Activated naive CD4-positive, alpha-beta T cell treated with anti-CD3 and anti-CD28 coated beads, Interleukin-2, amount 50 U/mL, for 72 hours (primary cell): ENCODE results near the gene ELANE. TPM values are rescaled to one million over a fixed set of nuclear protein-coding genes. Genes with fewer than 3 reads are reported as not detected.
"Not testable (repeated sequence)": the region's sequence is repeated elsewhere in the genome, so short reads cannot be mapped to it uniquely, and the experiment has no call there.

Experiments used
- ATAC-seq, 2 donors: fragments of 150-1000 bp; cut with Tn5 transposase; 2 replicates each; pipeline ENCODE4 v1.10.0; 2021; ENCODE audit warnings: mild to moderate bottlenecking in 2 of 2, moderate library complexity in 2 of 2
- DNase-seq, 2 donors: peaks; one replicate each; pipeline ENCODE4 v3.0.0; 2021 to 2022; ENCODE audit warnings: low spot score in 2 of 2
- H3K27ac Mint-ChIP-seq, 2 donors: one replicate each; pipeline ENCODE4 v1.8.0; 2022; ENCODE audit warnings: mild to moderate bottlenecking in 2 of 2, mixed read lengths in 2 of 2
- H3K36me3 Mint-ChIP-seq, 2 donors: one replicate each; pipeline ENCODE4 v1.8.0; 2022; ENCODE audit warnings: mixed read lengths in 2 of 2
- H3K9me3 Mint-ChIP-seq, 2 donors: one replicate each; pipeline ENCODE4 v1.8.0; 2022; ENCODE audit warnings: mixed read lengths in 2 of 2
- total RNA-seq, 2 donors: library from RNA; stranded (reverse); gene quantifications; one replicate each; pipeline ENCODE4 v1.2.3, GENCODE V29; 2022

Gene ELANE
- total RNA-seq, 2 donors from 2014 or later: not detected

DNA sequence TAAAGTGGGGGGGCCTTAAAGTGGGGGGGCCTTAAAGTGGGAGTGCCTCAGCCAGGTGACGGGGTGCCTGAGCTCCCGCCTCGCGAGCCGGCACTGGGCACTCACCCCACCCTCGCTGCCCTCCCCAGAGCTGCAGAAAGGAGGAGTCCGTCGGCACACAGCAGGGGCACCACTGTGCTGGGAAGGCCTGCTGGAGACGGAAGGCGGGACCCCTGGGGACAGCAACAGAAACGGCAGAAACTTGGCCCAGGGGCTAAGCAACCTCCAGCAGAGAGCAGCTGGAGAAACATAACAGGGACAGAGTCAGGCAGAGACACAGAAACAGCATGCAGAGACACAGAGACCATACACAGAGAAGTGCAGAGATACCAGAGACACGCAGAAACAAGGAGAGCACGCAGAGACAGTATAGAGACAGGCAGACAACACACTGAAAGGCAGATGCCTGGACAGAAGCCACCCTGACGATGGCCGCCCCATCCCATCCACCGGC, 15.2 kb downstream of the ELANE start:
- Mint-ChIP-seq H3K27ac (no peak overlapping the region), H3K36me3 (no peaks in the 10 kb centered on the region), H3K9me3 (no peaks in the 10 kb centered on the region)
- DNase-seq (no peak), ATAC-seq (no peak)

DNA sequence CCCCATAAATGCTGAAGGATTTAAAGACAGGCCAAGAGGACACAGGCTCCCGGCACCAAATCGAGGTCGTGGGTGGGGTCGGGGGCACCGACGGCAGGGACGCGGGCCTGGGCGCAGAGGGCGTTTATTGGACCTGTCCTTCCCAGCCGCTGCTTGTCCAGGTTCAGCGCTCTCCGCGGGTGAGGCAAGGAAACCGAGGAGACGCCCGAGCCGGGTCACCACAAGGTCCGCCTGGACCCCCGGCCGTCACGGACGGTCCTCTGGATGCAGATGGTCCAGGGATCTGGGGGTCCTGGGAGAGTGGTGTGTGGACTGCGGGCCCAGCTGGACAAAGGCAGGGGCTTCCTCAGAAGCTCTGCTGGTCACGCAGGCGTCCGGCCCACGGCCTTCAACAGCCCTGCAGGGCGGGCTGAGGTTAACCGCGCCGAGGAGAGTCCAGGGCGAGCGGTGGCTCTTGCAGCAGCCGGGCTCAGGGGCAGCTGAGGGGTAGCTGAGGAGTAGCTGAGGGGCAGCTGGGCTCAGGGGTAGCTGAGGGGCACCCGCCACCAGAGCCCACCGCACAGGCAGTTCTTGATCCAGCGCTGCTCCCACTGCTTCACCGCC, 15.9 kb downstream of the ELANE start:
- no peak for ATAC-seq
- Mint-ChIP-seq H3K9me3 (no peaks in the 10 kb centered on the region), H3K36me3 (no peaks in the 10 kb centered on the region)

DNA sequence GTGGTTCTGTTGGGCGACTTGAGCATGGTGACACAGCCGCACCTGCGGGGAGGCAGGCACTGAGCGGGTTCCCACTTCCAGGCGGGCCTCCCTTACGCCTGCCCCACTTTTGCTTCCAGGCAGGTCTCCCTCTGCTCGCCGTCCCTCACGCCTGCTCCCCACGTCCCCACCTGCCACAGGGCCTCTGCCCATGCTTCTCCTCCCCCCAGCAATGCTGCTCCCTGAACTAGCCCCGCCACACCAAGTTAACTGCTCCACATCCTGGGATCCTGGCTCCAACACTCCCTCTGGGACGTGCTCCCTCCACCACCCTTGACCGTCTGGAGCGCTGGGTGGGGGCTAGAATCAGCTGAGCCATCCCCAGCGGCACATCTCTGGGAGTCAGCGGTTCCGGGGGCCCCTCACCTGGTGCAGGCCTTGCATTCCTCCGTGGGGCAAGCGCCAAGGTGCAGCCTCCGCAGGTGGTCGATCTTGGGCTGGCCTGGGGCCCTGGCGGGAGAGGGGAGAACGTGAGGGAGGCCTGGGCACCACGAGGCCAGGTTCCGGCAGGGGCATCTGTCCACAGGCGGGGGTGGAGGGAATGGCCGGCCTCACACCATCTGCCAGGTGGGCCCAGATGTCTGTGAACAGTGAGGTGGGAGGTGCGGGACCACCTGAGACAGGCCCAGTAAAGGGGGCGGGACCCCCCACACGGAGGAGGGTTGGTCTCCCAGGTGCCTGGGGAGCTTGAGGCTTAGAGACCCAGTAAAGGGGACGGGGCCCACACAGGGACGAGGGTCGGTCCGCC, 16.5 kb downstream of the ELANE start:
- H3K36me3 Mint-ChIP-seq: no peaks in the 10 kb centered on the region
- DNase-seq: no peak
- ATAC-seq: no peak
- no peak overlapping the region for H3K27ac Mint-ChIP-seq
- no peaks in the 10 kb centered on the region for H3K9me3 Mint-ChIP-seq

More for the DNA sequence above, 15.9 kb downstream of the ELANE start:
- H3K27ac Mint-ChIP-seq: no peak overlapping the region
- no peak for DNase-seq

DNA sequence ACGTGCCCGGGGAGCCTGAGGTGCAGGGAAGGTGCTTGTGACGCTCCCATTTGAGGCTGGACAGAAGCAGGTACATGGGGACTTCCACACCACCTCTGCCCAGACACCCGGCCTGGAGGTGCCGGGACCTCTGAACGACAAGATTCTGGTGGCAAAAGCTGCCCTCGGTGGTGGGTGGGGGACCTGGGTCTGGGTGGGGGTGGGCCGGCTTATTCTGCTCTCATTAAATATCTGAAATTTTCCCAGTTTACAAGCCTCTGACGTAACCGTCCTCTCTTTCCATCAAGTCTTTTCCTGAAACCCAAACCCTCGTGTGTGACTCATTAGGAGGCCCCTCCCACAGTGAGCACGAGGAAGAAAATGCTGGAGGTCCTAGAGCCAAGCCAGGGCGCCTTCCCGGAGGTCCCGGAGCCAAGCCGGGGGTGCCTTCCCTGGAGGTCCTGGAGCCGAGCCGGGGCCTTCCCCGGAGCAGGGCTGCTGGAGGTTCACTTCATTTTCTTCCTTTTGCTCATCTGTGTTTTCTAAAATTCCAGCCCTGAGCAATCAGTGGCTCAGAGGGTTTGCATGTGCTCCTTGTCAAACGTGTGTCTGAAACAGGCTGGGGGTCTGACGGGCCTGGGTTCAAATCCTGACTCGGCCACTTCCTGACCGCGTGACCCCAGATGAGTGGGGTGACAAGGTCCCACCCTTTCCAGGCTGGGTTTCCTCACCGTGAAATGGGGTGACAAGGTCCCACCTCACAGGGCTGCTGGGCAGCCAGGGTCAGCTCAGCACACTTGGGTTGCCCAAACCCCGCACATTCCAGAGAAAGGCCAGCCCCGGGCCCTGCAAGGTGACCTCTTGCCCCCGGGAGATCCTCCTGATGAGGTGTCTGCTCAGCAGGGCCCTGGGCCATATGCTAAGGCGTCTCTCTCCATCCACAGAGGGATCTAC, 17.4 kb downstream of the ELANE start:
- DNase-seq: no peak
- Mint-ChIP-seq H3K36me3 (no peaks in the 10 kb centered on the region), H3K27ac (no peak overlapping the region), H3K9me3 (no peaks in the 10 kb centered on the region)
- no peak for ATAC-seq

DNA sequence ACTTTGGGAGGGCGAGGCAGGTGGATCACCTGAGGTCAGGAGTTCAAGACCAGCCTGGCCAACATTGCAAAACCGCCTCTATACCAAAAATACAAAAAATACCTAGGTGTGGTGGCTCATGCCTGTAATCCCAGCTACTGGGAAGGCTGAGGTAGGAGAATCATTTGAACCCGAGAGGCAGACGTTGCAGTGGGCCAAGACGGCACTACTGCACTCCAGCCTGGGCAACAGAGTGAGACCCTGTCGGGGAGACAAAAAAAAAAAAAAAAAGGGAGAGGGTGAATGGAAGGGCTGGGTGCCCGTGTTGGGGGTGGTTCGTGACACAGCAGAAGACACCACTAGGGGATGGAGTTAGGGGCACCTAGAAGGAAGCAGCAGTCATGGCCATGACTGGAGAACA, 18.2 kb downstream of the ELANE start:
- Mint-ChIP-seq H3K9me3 (no peaks in the 10 kb centered on the region), H3K27ac (peak overlapping the region in 1 of 2 donors; percentile 88), H3K36me3 (no peaks in the 10 kb centered on the region)
- no peak for ATAC-seq
- no peak for DNase-seq

DNA sequence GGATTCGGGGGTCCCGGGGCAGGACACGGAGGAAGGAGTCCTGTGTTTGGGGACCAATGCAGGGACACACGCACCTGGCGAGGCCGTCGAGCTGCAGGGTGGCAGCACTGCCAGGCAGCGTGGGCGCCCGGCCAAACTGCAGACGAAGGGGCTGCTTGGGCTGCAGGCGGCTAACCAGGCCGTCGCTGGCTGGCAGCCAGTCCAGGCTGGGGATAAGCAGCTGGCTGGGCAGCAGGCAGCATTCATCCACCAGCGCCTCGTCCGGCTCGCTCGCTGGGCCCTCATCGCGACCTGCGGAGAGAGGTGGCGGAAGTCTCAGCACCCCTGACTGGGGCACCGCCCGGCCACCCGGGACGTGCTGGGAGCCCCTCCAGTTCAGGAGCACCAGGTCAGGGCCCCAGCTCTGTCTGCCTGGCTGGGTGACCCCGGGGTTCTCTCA, 18.9 kb downstream of the ELANE start:
- H3K27ac Mint-ChIP-seq: no peak overlapping the region
- H3K36me3 Mint-ChIP-seq: no peaks in the 10 kb centered on the region
- no peak for ATAC-seq
- H3K9me3 Mint-ChIP-seq: no peaks in the 10 kb centered on the region
- no peak for DNase-seq

DNA sequence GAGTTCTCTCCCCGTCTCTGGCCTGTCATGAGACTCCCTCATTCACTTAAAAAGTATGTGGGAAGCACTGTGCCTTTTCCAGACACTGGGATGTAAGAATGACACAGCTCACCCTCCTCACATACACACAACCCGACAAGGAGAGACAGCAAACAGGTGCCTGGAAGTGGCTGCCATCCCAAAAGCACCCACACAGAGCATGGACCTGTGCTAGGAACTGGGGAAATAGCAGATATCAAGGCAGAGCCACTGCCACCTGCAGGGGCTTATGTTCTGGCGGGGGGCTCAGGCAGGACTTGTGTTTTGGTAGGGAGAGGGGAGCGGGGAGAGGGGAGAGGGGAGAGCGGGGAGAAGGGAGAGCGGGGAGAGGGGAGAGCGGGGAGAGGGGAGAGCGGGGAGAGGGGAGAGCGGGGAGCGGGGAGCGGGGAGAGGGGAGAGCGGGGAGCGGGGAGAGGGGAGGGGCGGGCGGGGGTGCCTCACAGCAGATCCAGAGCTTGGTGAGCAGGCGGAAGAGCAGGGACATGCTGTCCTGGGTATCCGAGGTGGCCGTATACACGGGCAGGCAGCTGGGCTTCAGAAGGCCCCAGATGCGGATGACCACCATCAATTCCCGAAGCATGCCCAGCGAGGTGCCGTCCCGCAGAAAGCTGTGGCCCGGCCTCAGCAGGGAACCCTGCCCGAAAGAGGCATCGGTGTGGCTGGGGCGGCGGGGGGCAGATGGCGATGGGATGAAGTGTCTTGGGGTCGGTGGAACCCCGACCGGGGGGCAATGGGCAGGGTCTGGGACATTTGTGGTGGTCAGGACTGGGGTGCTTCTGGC, 19.6 kb downstream of the ELANE start:
- H3K27ac Mint-ChIP-seq: peak overlapping the region; percentile 29 to 71

DNA sequence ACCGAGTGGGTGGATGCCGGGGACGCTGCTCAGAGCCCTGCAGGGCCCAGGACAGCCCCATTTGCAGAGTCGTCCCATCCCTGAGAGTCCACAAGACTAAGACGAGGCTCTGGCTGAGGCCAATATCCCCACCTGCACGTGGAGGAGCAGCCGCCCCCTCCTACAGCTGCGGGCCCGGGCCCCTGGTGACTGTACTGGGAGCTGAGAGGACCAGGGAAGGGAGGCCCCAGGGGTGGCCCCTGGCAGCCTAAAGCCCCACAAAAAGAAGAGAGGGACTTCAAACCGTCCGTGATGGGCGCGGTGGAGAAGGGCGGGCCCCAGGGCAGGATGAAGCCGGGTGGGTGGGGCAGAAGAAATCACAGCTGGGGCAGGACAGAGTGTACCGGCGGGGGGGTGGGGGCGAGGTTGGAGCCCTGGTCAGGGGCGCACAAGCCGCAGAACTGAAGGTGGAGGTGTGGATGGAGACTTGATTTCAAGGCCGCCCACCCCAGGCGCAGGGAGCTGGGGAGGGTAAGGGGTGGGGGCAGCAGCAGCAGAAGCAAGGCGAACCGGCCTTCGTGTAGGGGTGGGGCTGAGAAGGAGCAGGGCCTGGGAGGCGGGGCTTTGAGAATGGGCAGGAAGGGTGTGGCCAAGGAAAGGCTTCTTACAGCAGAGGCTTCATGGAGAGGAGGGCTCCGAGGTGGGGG, 20.3 kb downstream of the ELANE start:
- Mint-ChIP-seq H3K9me3 (no peaks in the 10 kb centered on the region), H3K27ac (peak overlapping the region in 1 of 2 donors; percentile 71), H3K36me3 (no peaks in the 10 kb centered on the region)
- peak in 1 of 2 donors; percentile 84 for DNase-seq
- peak; percentile 79 to 87 for ATAC-seq

More for the DNA sequence above, 19.6 kb downstream of the ELANE start:
- DNase-seq (no peak), ATAC-seq (no peak)
- Mint-ChIP-seq H3K36me3 (no peaks in the 10 kb centered on the region), H3K9me3 (no peaks in the 10 kb centered on the region)

DNA sequence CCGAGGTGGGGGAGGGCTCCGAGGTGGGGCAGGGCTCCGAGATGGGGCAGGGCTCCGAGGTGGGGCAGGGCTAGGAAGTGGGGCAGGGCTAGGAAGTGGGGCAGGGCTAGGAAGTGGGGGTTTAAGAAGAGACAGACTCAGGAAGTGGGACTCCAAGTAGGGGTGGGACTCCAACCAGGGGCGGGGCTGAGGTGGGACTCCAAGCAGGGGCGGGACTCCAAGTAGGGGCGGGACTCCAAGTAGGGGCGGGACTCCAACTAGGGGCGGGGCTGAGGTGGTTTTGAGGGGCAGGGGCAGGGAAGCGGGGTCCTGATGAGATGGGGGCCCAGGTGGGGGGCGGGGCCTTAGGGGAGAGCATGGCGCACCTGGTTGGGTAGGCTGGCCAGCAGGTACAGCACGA, 21.0 kb downstream of the ELANE start:
- Mint-ChIP-seq H3K36me3 (no peaks in the 10 kb centered on the region), H3K27ac (no peak overlapping the region), H3K9me3 (no peaks in the 10 kb centered on the region)
- DNase-seq (peak in 1 of 2 donors; percentile 59), ATAC-seq (peak; percentile 51 to 78)

DNA sequence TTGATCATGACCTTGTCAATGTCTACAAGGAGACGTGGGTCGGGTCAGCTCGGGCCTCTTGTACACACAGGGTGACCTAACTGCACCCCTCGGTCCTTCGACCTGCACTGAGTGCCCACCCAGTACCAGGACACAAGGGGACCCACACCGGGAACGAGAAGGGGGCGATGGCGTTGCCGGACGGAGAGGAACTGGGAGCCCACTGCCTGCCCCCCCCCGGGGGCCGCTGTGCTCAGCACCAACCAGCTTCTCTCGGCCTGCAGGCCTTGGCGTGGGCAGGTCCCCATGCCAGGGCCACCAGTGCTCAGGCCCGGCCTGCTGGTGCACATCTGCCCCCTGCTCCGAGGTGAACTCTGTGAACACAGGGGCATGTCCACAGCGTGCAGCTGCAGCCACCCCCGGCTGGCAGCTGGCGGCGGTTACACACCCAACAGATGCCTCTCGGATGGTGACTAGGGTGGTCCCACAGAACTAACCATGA, 21.5 kb downstream of the ELANE start:
- ATAC-seq (no peak), DNase-seq (no peak)
- H3K9me3 Mint-ChIP-seq: no peaks in the 10 kb centered on the region
- H3K27ac Mint-ChIP-seq: no peak overlapping the region
- H3K36me3 Mint-ChIP-seq: no peaks in the 10 kb centered on the region

DNA sequence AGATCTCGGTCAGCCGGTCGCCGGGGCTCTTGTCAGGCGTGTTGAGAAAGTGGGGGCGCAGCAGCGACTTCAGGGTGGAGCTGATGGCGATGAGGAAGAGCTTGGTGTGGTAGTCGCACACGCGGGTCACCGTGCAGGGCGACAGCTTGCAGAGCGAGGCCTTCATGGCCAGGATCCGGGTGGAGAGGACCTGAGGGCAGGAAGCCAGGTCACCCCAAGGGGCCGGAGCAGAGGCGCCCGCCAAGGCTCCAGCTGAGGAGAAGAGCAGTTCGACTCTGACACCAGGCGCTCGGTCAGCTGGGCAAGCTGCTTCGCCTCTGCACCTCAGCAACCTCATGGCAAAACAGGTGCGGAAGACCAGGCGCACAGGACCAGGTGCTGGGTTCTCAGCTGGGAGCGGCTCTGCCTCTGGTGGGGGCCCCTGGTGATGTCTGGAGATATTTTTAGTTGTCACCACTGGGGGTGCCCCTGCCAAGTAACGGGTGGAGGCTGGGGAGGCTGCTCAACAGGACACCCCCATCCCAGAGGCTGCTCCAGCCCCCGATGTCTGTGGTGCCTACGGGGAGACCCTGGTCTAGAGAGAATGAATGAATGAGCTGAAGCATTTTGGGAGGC, 23.3 kb downstream of the ELANE start:
- ATAC-seq: no peak

DNA sequence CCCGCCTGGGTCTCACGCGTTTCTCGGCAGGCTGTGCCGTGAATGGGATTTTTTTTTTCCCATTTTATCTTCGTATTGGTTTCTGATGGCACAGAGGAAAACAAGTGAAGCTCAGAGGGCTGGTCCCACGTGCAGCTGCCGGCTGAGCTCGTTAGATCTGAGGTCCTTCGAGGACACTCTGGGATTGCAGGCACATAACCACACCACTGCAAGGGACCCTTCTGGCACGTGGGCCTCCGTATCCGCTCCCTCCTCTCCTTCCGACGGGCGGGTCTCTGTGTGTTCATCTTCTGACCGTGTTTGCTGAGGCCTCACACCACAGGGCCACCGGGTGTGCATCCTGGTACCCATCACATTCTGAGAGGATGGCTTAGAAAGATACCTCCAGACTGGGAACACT, 24.0 kb downstream of the ELANE start:
- ATAC-seq (no peak), DNase-seq (no peak)
- H3K27ac Mint-ChIP-seq: no peak overlapping the region
- H3K36me3 Mint-ChIP-seq: no peaks in the 10 kb centered on the region
- no peaks in the 10 kb centered on the region for H3K9me3 Mint-ChIP-seq

More for the DNA sequence above, 23.3 kb downstream of the ELANE start:
- H3K36me3 Mint-ChIP-seq: no peaks in the 10 kb centered on the region
- no peaks in the 10 kb centered on the region for H3K9me3 Mint-ChIP-seq
- H3K27ac Mint-ChIP-seq: peak overlapping the region in 1 of 2 donors; percentile 79
- DNase-seq: no peak

DNA sequence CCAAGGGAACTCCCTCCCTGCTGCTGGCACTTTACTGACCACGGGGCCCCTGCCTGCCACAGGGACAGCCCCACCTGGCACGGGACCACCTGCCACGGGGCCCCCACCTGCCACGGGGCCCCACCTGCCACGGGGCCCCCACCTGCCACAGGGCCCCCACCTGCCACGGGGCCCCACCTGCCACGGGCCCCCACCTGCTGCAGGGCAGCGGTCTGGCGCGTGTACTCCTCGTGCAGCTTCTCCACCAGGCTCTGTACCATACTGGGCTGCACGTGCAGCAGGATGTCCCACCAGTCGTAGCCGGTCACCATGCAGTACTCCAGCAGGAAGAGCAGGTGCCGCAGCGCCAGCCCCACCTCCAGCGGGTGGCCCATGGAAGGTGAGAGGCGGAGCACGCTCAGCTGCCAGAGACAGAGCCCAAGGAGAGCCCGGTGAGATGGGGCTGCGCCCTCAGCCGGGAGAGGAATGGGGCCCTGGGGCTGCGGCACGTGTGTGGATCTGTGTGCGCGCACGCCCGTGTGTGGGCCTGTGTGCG, 24.7 kb downstream of the ELANE start:
- H3K36me3 Mint-ChIP-seq: no peaks in the 10 kb centered on the region
- no peak for DNase-seq
- no peak for ATAC-seq
- no peaks in the 10 kb centered on the region for H3K9me3 Mint-ChIP-seq
- no peak overlapping the region for H3K27ac Mint-ChIP-seq

DNA sequence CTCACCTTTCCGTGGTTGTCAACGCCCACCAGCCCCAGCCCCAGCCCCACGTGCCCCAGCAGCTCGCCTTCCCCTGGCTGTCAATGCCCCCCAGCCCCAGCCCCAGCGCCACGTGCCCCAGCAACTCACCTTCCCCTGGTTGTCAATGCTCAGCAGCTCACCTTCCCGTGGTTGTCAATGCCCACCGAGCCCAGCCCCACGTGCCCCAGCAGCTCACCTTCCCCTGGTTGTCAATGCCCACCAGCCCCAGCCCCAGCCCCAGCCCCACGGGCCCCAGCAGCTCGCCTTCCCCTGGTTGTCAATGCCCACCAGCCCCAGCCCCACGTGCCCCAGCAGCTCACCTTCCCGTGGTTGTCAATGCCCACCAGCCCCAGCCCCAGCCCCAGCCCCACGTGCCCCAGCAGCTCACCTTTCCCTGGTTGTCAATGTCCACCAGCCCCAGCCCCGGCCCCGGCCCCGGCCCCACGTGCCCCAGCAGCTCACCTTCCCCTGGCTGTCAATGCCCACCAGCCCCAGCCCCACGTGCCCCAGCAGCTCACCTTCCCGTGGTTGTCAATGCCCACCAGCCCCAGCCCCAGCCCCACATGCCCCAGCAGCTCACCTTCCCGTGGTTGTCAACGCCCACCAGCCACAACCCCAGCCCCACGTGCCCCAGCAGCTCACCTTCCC, 26.0 kb downstream of the ELANE start:
- H3K9me3 Mint-ChIP-seq, H3K27ac Mint-ChIP-seq, ATAC-seq, DNase-seq, H3K36me3 Mint-ChIP-seq: not testable (repeated sequence)
